Lower leg skin (tissue), 3 donors: ENCODE data around the gene MS4A10.

Experiments used
- POLR2A ChIP-seq, 2 donors: fragments of 450-650 bp; IDR thresholded peaks; one replicate each; pipeline ENCODE4 v1.6.1; 2016 to 2017; ENCODE audit warnings: antibody characterized with exemption in 2 of 2, mild to moderate bottlenecking in 1 of 2, moderate library complexity in 1 of 2
- TF ChIP-seq, protein P1 (sequence below), 3 donors: fragments of 450-650 bp; IDR thresholded peaks; one replicate each; pipeline ENCODE4 v1.5.1; 2016; ENCODE audit warnings: antibody characterized with exemption in 3 of 3, mild to moderate bottlenecking in 3 of 3, moderate library complexity in 2 of 3

DNA sequence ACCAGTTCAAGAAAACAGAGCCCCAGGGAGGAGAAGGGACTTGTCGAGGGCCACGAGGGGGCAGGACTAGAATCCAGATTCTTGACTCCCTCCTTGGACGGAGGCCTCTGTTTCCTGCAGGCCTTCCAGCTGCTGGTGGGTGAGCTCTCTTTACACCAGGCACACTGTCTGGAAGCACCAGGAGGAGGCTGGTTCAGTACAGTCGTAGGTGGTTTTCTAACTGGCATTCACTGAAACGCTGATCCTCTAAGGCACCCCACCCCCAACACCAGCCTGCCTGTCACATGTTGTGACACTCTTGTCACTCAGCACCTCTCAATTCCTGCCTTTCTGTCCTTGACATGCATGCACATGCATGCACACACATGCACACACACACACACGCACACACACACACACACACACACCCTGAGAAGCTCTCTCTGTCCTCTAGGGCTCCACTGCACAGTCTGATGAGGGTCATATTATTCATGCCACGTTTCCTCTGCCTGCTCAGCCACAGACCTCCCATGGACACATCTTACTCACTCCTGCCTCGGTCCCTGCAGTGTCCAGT, 751 bp downstream of the MS4A10 start:
- TF ChIP-seq POLR2A (IDR thresholded peaks at IDR 0.05), result no peak
- TF ChIP-seq, protein P1, sequence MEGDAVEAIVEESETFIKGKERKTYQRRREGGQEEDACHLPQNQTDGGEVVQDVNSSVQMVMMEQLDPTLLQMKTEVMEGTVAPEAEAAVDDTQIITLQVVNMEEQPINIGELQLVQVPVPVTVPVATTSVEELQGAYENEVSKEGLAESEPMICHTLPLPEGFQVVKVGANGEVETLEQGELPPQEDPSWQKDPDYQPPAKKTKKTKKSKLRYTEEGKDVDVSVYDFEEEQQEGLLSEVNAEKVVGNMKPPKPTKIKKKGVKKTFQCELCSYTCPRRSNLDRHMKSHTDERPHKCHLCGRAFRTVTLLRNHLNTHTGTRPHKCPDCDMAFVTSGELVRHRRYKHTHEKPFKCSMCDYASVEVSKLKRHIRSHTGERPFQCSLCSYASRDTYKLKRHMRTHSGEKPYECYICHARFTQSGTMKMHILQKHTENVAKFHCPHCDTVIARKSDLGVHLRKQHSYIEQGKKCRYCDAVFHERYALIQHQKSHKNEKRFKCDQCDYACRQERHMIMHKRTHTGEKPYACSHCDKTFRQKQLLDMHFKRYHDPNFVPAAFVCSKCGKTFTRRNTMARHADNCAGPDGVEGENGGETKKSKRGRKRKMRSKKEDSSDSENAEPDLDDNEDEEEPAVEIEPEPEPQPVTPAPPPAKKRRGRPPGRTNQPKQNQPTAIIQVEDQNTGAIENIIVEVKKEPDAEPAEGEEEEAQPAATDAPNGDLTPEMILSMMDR (IDR thresholded peaks at IDR 0.05), result no peak
